Small intestine (tissue), 7 donors: ENCODE data around the gene RFTN1. TPM values are rescaled to one million over a fixed set of nuclear protein-coding genes. Genes with fewer than 3 reads are reported as not detected.

Experiments used
- DNase-seq, 2 donors: peaks; one replicate each; pipeline versions ENCODE4 v3.0.0 to v3.0.0-alpha.2; 2013
- FAIRE-seq: peaks from 2 replicates; lab custom pipeline; 2012; peaks lifted over from hg19 to GRCh38; lab: Jason Lieb, UNC
- H3K27ac ChIP-seq, 3 donors: one replicate each; pipeline ENCODE4 v1.5.1; 2013; ENCODE audit warnings: low read length in 2 of 3, mild to moderate bottlenecking in 2 of 3, control low read depth in 1 of 3, inconsistent platforms in 1 of 3, low read depth in 1 of 3, moderate library complexity in 1 of 3
- H3K27me3 ChIP-seq, 3 donors: one replicate each; pipeline ENCODE4 v1.6.1; 2013; ENCODE audit warnings: low read length in 3 of 3, inconsistent platforms in 1 of 3; ENCODE audit not compliant: control insufficient read depth in 3 of 3, insufficient read depth in 3 of 3
- H3K36me3 ChIP-seq, 3 donors: one replicate each; pipeline ENCODE4 v1.6.1; 2013; ENCODE audit warnings: low read length in 3 of 3, inconsistent platforms in 1 of 3, low read depth in 1 of 3, mild to moderate bottlenecking in 1 of 3, moderate library complexity in 1 of 3; ENCODE audit not compliant: control insufficient read depth in 3 of 3, insufficient read depth in 2 of 3
- H3K4me1 ChIP-seq, 3 donors: one replicate each; pipeline ENCODE4 v1.6.1; 2013; ENCODE audit warnings: low read length in 2 of 3, inconsistent platforms in 1 of 3, low read depth in 1 of 3, mild to moderate bottlenecking in 1 of 3, moderate library complexity in 1 of 3; ENCODE audit not compliant: control insufficient read depth in 3 of 3, insufficient read depth in 2 of 3
- H3K4me3 ChIP-seq, 3 donors: one replicate each; pipeline ENCODE4 v1.5.1; 2013; ENCODE audit warnings: low read length in 3 of 3, control low read depth in 1 of 3, inconsistent platforms in 1 of 3, low read depth in 1 of 3, mild to moderate bottlenecking in 1 of 3, moderate library complexity in 1 of 3
- H3K9me3 ChIP-seq, 2 donors: one replicate each; pipeline ENCODE4 v1.6.1; 2013; ENCODE audit warnings: low read depth in 1 of 2, low read length in 1 of 2; ENCODE audit not compliant: control insufficient read depth in 2 of 2, insufficient read depth in 1 of 2
- whole genome bisulfite sequencing, 3 donors: extraction: QIAGEN DNeasy Blood & Tissue Kit; methylation state at CpG; one replicate each; pipeline ENCODE4 v1.1.7; 2013; 5-methylcytosine and 5-hydroxymethylcytosine counted together
- polyA plus RNA-seq, 4 donors: library from polyadenylated mRNA; stranded (reverse) in 3 of 4; unstranded in 1 of 4; fragments of 200-250 nt in 3 of 4; fragments of 120-200 nt in 1 of 4; gene quantifications; one replicate each; pipeline versions ENCODE4 v1.2.1 to v1.2.3, GENCODE V29; 2013
- donor health status: healthy with polysubstance abuse.
- donor health status: control.
- donor health status: control.
- donor health status: Bipolar disorder and iron deficiency.
- donor health status: healthy.

Gene RFTN1
- polyA plus RNA-seq, 4 donors, result 1.8 to 18.4 (median 11.6) TPM

DNA sequence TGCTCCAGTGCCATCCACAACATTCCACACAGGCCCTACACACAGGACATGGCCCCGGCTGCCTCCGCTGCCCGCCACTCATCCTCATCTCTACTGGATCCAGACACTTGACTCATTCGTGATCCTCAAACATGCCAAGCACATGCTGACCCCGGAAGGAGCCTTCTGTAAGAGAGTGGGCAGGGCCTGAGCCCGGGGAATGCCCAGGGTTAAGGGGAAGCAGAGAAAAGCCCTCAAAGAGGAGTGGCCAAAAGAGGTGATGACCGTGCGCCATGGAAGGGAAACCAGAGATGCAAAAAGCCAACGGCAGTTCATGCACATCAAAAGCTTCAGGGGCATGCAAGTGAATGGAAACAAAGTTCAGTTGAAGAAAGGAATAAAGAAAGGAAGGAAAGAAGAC is 46.1 kb downstream of the RFTN1 start:
- DNase-seq (no peak), FAIRE-seq (no peak)
- Histone ChIP-seq H3K36me3 (peaks cover 0 to 2% (median 0%) of the 10 kb centered on the region in 3 donors), H3K27me3 (no peaks in the 10 kb centered on the region), H3K4me3 (no peak overlapping the region), H3K27ac (peak overlapping the region in 1 of 3 donors; percentile 47), H3K4me1 (peaks cover 0 to 1% (median 0%) of the 10 kb centered on the region in 3 donors), H3K9me3 (peaks cover 0 to 5% of the 10 kb centered on the region in 2 donors)
- 71 to 81% (median 75%) methylated on average over 8 of the region's 9 CpGs for WGBS, 3 donors

DNA sequence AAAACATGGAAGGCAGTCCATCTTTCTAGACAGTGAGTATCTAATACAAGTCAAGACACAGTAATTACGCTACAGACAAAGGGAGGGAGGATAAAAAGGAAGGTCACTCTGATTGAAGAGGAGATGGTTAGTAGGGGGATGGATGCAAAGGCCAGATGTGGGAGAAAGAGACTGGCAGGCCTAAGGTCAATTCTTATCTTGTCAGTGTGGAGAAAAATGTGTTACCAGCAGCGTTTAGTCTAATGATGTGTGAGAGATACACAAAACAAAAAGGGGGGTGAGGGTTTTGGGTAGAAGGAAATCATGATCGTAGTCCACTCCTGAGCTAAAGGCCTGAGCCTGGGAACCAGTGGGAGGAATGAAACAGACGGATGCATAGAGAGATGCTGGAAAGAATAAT is 46.7 kb downstream of the RFTN1 start:
- WGBS, 3 donors, result 72 to 81% (median 80%) methylated on average over 4 of the region's 4 CpGs
- peaks cover 0 to 2% (median 0%) of the 10 kb centered on the region in 3 donors for H3K36me3 ChIP-seq
- peaks cover 0 to 4% (median 0%) of the 10 kb centered on the region in 3 donors for H3K4me1 ChIP-seq
- no peak overlapping the region for H3K27ac ChIP-seq
- no peak for DNase-seq
- no peaks in the 10 kb centered on the region for H3K27me3 ChIP-seq
- FAIRE-seq, result no peak
- no peak overlapping the region for H3K4me3 ChIP-seq
- peaks cover 0 to 5% of the 10 kb centered on the region in 2 donors for H3K9me3 ChIP-seq

DNA sequence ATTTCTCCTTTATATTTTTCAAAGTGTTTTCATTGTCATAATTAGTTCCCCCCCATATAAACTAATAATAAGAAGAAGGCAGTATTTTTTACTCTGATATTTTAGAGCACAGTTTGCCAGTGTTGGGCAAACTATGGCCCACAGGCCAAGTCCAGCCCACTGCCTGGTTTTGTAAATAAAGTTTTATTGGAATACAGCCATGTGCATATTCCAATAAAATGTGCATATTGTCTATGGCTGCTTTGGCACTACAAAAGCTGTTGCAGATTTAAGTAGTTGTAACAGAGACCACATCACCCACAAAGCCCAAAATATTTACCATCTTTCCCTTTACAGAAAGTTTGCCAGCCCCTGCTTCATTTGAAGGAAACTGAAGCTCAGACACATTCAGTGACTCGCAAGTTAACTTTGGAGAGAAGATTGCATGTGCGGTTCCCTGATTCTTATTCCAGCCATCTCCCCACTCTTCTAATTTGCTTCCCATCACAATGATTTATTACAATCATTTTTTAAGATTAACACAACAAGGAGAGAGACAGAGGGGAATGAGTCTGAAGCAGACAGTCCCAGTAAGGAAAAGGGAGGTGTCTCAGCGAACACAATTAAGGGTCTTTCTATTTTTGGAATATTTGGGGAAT is 48.9 kb downstream of the RFTN1 start:
- no peak for FAIRE-seq
- no peak overlapping the region for H3K4me3 ChIP-seq
- 74 to 81% (median 80%) methylated on average over 3 of the region's 3 CpGs for WGBS, 3 donors

DNA sequence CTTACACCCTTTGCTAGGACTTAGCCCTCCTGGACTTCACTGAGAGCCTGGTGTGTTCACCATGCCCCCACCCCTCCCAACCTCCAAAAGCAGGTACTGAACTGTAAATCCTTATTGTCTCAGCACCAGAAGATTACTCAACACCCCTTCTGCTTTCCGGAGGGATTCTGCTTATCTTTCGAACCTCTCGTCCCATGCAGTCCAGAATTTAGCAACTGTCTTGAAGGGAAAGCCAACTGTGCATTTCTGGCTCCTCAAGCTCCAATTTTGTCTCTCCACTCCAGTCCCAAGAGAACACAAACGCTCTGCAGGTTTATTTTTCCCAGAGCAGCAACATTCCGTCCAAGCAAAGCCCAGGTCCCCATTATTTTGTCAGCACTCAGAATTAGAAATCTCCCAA is 49.6 kb downstream of the RFTN1 start:
- peaks cover 0 to 4% (median 0%) of the 10 kb centered on the region in 3 donors for H3K4me1 ChIP-seq
- DNase-seq, result no peak
- H3K9me3 ChIP-seq, result no peaks in the 10 kb centered on the region
- no peak for FAIRE-seq
- H3K27ac ChIP-seq, result no peak overlapping the region
- no peaks in the 10 kb centered on the region for H3K27me3 ChIP-seq
- WGBS, 3 donors, result 76 to 81% (median 81%) methylated on average over 5 of the region's 5 CpGs
- peaks cover 0 to 2% (median 0%) of the 10 kb centered on the region in 3 donors for H3K36me3 ChIP-seq
- no peak overlapping the region for H3K4me3 ChIP-seq

More for the DNA sequence above, 48.9 kb downstream of the RFTN1 start:
- Histone ChIP-seq H3K4me1 (peaks cover 0 to 4% (median 0%) of the 10 kb centered on the region in 3 donors), H3K9me3 (no peaks in the 10 kb centered on the region), H3K27me3 (no peaks in the 10 kb centered on the region), H3K27ac (peak overlapping the region in 1 of 3 donors; percentile 22), H3K36me3 (peaks cover 0 to 2% (median 0%) of the 10 kb centered on the region in 3 donors)
- DNase-seq, result no peak

DNA sequence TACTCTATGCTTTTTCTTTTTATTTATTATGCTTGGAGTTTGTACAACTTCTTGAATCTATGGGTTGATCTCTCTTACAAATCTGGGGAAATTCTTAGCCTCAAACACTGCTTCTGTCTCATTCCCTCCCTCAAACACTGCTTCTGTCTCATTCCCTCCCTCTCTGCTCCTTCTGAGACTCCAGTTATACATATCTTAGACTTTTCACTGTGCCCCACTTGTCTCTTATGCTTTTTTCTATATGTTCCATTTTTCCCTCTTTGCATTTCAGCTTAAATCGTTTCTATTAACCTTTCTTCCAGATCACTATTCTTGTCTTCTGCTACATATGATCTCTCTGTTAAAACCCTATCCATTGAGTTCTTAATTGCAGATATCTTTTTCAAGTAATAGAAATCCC is 50.4 kb downstream of the RFTN1 start:
- Histone ChIP-seq H3K4me3 (no peak overlapping the region), H3K27me3 (no peaks in the 10 kb centered on the region), H3K27ac (no peak overlapping the region), H3K4me1 (peaks cover 0 to 4% (median 0%) of the 10 kb centered on the region in 3 donors), H3K9me3 (no peaks in the 10 kb centered on the region), H3K36me3 (peaks cover 0 to 2% (median 0%) of the 10 kb centered on the region in 3 donors)
- 82 to 88% (median 88%) methylated on average over 1 of the region's 1 CpG for WGBS, 3 donors
- FAIRE-seq (no peak), DNase-seq (no peak)

DNA sequence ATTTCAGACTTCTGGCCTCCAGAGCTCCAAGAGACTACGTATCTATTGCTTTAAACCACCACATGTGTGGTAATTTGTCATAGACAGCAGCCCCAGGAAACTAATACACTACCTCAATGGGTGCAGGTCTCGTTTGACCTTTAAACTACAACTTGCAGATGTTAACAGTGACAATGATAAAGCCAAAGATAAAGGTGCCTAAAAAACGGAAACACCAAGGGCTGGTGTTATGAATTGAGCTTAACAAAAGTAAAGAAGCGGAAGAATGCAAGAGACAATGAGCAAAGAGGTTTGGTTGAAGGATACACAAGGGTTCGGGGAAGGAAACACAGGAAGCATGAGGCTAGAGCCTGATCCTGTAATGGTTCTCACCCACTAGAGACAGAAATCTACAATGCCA is 50.8 kb downstream of the RFTN1 start:
- no peak for FAIRE-seq
- WGBS, 3 donors, result 56 to 66% (median 63%) methylated on average over 5 of the region's 5 CpGs
- Histone ChIP-seq H3K4me3 (no peak overlapping the region), H3K36me3 (peaks cover 0 to 2% (median 0%) of the 10 kb centered on the region in 3 donors), H3K9me3 (no peaks in the 10 kb centered on the region), H3K4me1 (peaks cover 0 to 4% (median 0%) of the 10 kb centered on the region in 3 donors), H3K27ac (peak overlapping the region in 1 of 3 donors; percentile 56), H3K27me3 (no peaks in the 10 kb centered on the region)
- peak in 1 of 2 donors; percentile 3 for DNase-seq

DNA sequence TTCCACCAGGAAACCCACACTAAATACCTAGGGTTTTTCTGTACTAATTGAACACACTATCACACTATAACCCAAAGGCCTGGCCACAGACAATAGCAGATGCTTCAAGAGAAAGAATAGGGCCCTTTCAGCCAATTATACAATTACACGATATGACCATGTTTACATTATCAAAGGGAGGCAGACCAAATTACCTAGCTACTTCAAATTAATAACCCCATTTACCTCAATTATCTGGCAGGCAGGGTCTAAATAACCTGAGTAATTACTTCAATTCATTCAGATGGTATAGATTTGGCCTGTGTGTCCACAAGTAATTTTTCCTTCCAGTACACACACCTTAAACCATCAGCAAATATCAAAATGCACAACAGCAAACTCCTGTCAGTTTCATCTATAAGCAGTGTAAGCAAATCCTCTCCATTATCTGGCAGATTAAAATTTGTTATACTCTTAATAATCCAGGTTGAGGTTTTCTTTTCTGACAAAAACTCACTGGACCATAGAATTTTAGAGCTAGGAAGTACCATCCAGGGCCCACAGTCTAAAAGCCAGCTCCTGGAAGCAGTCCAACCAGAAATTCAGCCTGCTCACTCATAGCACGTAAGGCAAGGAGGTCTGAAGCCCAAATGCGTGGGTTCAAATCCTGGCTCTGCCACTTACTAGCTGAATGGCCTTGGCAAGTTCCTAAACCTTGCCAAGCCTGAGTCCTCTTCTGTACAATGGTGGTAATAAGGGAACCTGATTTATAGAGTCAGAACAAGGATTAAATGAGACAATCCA is 51.8 kb downstream of the RFTN1 start:
- no peaks in the 10 kb centered on the region for H3K9me3 ChIP-seq
- peaks cover 0 to 4% (median 0%) of the 10 kb centered on the region in 3 donors for H3K4me1 ChIP-seq
- H3K27me3 ChIP-seq, result no peaks in the 10 kb centered on the region
- 62 to 77% (median 69%) methylated on average over 3 of the region's 3 CpGs for WGBS, 3 donors
- no peaks in the 10 kb centered on the region for H3K36me3 ChIP-seq
- H3K27ac ChIP-seq, result no peak overlapping the region
- no peak for DNase-seq
- no peak overlapping the region for H3K4me3 ChIP-seq
- no peak for FAIRE-seq

DNA sequence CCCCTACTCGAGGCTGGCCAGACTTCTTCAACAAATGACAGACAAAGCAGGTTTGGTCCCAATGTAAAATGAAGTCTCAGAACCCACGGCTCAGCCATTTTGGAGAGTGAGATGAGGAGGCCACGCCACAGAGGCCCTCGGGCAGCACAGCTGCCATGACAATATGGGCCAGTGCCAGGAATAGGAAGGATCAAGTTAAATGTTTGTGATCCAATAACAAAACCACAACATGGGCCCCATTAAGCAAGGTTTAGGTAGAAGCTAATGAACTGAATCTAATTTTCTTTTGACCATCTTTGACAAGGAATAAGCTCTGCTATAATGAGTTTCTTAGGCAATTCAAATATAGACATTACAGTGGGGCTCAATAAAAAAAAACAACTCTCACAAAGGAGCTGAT is 52.6 kb downstream of the RFTN1 start:
- peaks cover 0 to 4% (median 0%) of the 10 kb centered on the region in 3 donors for H3K4me1 ChIP-seq
- FAIRE-seq (no peak), DNase-seq (no peak)
- no peaks in the 10 kb centered on the region for H3K27me3 ChIP-seq
- WGBS, 3 donors, result 57 to 91% (median 79%) methylated on average over 4 of the region's 4 CpGs
- no peak overlapping the region for H3K27ac ChIP-seq
- no peak overlapping the region for H3K4me3 ChIP-seq
- H3K36me3 ChIP-seq, result no peaks in the 10 kb centered on the region
- H3K9me3 ChIP-seq, result no peaks in the 10 kb centered on the region
